Measurements from ENCODE around the gene ARSA. TPM values are rescaled to one million over a fixed set of nuclear protein-coding genes. Genes with fewer than 3 reads are reported as not detected.

Gene ARSA
- total RNA-seq, 1 experiment from 2014 or later, result 43.8 TPM

DNA sequence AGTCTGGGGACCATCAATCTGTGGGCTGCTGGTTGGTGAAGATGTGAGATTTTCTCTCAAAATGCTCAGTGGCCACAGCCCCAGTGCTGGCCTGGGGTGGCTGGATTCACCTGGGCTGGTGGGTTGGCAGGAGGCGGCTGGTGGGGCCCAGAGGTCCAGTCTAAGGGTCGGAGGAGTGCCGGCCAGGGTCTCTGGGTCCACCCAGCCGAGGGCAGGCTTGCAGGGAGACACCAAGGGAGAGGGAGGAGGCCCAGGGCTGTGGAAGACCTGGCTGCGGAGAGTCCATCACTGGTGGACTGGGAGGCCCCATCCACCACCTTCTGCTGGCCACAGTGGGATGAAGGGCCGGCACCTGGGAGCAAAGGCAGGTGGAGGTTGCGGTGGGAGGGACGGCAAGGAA, 44.1 kb upstream of the ARSA start:
- intact Hi-C loops (cut with micrococcal nuclease; ENCODE audit: unreplicated experiment) (no loop called here), in situ Hi-C loops (cut with HindIII; ENCODE audit: low pct_unique_long_range_greater_than_20kb, low sequenced_read_pairs) (no loop called here)
- no TSS peak for BruUV-seq (replicated peaks)
- H3K27me3 ChIP-seq (ENCODE audit: control insufficient read depth, insufficient read depth, low read length), result no peaks in the 10 kb centered on the region
- DNase-seq (ENCODE audit: low read depth, low spot score) (no peak), ATAC-seq (no peak)
- no peaks in the 10 kb centered on the region; the same call in 1 of the 2 replicates for H3K4me1 ChIP-seq (ENCODE audit: control insufficient read depth, insufficient read depth, low read length)
- no peaks in the 10 kb centered on the region for H3K9me3 ChIP-seq (ENCODE audit: control insufficient read depth, insufficient read depth, low read depth, low read length)
- H3K4me3 ChIP-seq (ENCODE audit: low read depth in 2 of 2, low read length in 2 of 2), result no peak overlapping the region
- H3K36me3 ChIP-seq (ENCODE audit: control insufficient read depth, insufficient read depth, low read length), result no peaks in the 10 kb centered on the region
- H3K27ac ChIP-seq (ENCODE audit: low read length), result no peak overlapping the region
- ChIA-PET CTCF (no interaction called here), POLR2A (no interaction called here)
- TF ChIP-seq TCF7L2 (IDR thresholded peaks at IDR 0.05; ENCODE audit: low read depth, low read length) (no peak), SIN3A (IDR thresholded peaks at IDR 0.05; ENCODE audit: borderline replicate concordance, insufficient read depth, low read depth, low read length) (no peak), POLR2AphosphoS5 (IDR thresholded peaks at IDR 0.05; ENCODE audit: low read depth, low read length) (no peak)
- TF ChIP-seq, protein P1, sequence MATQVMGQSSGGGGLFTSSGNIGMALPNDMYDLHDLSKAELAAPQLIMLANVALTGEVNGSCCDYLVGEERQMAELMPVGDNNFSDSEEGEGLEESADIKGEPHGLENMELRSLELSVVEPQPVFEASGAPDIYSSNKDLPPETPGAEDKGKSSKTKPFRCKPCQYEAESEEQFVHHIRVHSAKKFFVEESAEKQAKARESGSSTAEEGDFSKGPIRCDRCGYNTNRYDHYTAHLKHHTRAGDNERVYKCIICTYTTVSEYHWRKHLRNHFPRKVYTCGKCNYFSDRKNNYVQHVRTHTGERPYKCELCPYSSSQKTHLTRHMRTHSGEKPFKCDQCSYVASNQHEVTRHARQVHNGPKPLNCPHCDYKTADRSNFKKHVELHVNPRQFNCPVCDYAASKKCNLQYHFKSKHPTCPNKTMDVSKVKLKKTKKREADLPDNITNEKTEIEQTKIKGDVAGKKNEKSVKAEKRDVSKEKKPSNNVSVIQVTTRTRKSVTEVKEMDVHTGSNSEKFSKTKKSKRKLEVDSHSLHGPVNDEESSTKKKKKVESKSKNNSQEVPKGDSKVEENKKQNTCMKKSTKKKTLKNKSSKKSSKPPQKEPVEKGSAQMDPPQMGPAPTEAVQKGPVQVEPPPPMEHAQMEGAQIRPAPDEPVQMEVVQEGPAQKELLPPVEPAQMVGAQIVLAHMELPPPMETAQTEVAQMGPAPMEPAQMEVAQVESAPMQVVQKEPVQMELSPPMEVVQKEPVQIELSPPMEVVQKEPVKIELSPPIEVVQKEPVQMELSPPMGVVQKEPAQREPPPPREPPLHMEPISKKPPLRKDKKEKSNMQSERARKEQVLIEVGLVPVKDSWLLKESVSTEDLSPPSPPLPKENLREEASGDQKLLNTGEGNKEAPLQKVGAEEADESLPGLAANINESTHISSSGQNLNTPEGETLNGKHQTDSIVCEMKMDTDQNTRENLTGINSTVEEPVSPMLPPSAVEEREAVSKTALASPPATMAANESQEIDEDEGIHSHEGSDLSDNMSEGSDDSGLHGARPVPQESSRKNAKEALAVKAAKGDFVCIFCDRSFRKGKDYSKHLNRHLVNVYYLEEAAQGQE (IDR thresholded peaks at IDR 0.05; ENCODE audit: insufficient read depth in 1 of 2, low read depth in 2 of 2, low read length in 1 of 2), result no peak
- TF ChIP-seq, protein P2, sequence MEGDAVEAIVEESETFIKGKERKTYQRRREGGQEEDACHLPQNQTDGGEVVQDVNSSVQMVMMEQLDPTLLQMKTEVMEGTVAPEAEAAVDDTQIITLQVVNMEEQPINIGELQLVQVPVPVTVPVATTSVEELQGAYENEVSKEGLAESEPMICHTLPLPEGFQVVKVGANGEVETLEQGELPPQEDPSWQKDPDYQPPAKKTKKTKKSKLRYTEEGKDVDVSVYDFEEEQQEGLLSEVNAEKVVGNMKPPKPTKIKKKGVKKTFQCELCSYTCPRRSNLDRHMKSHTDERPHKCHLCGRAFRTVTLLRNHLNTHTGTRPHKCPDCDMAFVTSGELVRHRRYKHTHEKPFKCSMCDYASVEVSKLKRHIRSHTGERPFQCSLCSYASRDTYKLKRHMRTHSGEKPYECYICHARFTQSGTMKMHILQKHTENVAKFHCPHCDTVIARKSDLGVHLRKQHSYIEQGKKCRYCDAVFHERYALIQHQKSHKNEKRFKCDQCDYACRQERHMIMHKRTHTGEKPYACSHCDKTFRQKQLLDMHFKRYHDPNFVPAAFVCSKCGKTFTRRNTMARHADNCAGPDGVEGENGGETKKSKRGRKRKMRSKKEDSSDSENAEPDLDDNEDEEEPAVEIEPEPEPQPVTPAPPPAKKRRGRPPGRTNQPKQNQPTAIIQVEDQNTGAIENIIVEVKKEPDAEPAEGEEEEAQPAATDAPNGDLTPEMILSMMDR (IDR thresholded peaks at IDR 0.05), result no peak

DNA sequence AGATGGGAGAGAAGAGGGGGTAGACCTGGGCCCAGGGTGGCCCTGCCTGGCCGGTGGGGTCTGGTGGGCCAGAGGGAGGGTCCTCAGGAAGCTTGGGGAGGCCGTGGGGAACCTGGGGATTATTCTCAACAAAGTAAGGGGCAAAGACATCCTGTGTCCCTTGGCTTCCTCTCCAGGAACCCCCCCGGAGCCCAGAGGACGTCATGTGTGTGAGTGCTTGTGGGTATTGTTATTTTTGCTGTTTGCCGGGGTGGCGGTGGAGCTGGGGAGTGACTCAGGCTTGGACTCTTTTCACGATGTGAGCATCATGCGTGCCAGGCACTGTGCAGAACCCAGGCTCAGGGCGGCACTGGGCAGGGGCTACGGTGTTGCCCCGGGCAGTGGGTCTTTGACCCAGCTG, 43.7 kb upstream of the ARSA start:
- Histone ChIP-seq H3K4me1 (ENCODE audit: control insufficient read depth, insufficient read depth, low read length) (no peaks in the 10 kb centered on the region; the same call in 1 of the 2 replicates), H3K4me3 (ENCODE audit: low read depth in 2 of 2, low read length in 2 of 2) (no peak overlapping the region), H3K27me3 (ENCODE audit: control insufficient read depth, insufficient read depth, low read length) (no peaks in the 10 kb centered on the region), H3K27ac (ENCODE audit: low read length) (no peak overlapping the region), H3K9me3 (ENCODE audit: control insufficient read depth, insufficient read depth, low read depth, low read length) (no peaks in the 10 kb centered on the region), H3K36me3 (ENCODE audit: control insufficient read depth, insufficient read depth, low read length) (no peaks in the 10 kb centered on the region)
- DNase-seq (ENCODE audit: low read depth, low spot score) (no peak), ATAC-seq (no peak)
- BruUV-seq (replicated peaks), result no TSS peak
- POLR2A ChIA-PET, result no interaction called here
- in situ Hi-C loops (cut with HindIII; ENCODE audit: low pct_unique_long_range_greater_than_20kb, low sequenced_read_pairs), result no loop called here
- intact Hi-C loops (cut with micrococcal nuclease; ENCODE audit: unreplicated experiment), result no loop called here
- CTCF ChIA-PET, result no interaction called here
- TF ChIP-seq POLR2AphosphoS5 (IDR thresholded peaks at IDR 0.05; ENCODE audit: low read depth, low read length) (no peak), SIN3A (IDR thresholded peaks at IDR 0.05; ENCODE audit: borderline replicate concordance, insufficient read depth, low read depth, low read length) (no peak), TCF7L2 (IDR thresholded peaks at IDR 0.05; ENCODE audit: low read depth, low read length) (no peak)
- TF ChIP-seq, protein P2 (IDR thresholded peaks at IDR 0.05), result no peak
- TF ChIP-seq, protein P1 (IDR thresholded peaks at IDR 0.05; ENCODE audit: insufficient read depth in 1 of 2, low read depth in 2 of 2, low read length in 1 of 2), result no peak
